ENCODE results near the gene TMEM54. TPM values are rescaled to one million over a fixed set of nuclear protein-coding genes. Genes with fewer than 3 reads are reported as not detected.
A peak's percentile ranks its signal among the peaks of the same experiment; 100 is the strongest.

Gene TMEM54
- total and polyA plus RNA-seq, 4 experiments from 2014 or later, result not detected

GRCh38 chr1:32886004-32886827 is 15.0 kb downstream of the TMEM54 start, which contains the start of gene HPCA:
TSS of gene HPCA (plus strand) at chr1:32886491. CDS start at chr1:32888899, 2,408 bp downstream.
- no peak within 1 kb of the TSS for H3K4me3 ChIP-seq (ENCODE audit: low read length in 2 of 2)
- peaks cover 9% of the 10 kb centered on the region for H3K27me3 ChIP-seq (ENCODE audit: insufficient read depth, low read length)
- Mint-ChIP-seq H3K4me1 (peaks cover 3 to 10% (median 8%) of the 10 kb centered on the region in 4 donors), H3K9me3 (no peaks in the 10 kb centered on the region), H3K4me3 (peak within 1 kb of the TSS in 2 of 8 donors; percentile 28 to 46), H3K36me3 (peaks cover 0 to 6% of the 10 kb centered on the region in 2 donors), H3K27me3 (peaks cover 45 to 65% of the 10 kb centered on the region in 2 donors), H3K27ac (no peak within 1 kb of the TSS)
- POLR2A ChIA-PET (ENCODE audit: partially characterized antibody), result no interaction called here
- H3K27ac ChIP-seq (ENCODE audit: low read depth, low read length), result no peak within 1 kb of the TSS
- intact Hi-C loops (cut with micrococcal nuclease), result no loop called here
- H3K36me3 ChIP-seq (ENCODE audit: insufficient read depth, low read length), result no peaks in the 10 kb centered on the region
- no peaks in the 10 kb centered on the region for H3K9me3 ChIP-seq (ENCODE audit: control insufficient read depth in 1 of 2, low read length in 2 of 2)
- H3K4me1 ChIP-seq (ENCODE audit: insufficient read depth, low read length), result no peaks in the 10 kb centered on the region
- DNase-seq, result peak in 2 of 5 donors; percentile 27 to 33
- CTCF ChIA-PET (ENCODE audit: partially characterized antibody), result no interaction called here

GRCh38 chr1:32885676-32886003 is 15.5 kb downstream of the TMEM54 start:
- peak overlapping the region in 2 of 8 donors; percentile 28 to 46 for H3K4me3 Mint-ChIP-seq
- H3K4me1 Mint-ChIP-seq, result peaks cover 3 to 10% (median 8%) of the 10 kb centered on the region in 4 donors
- intact Hi-C loops (cut with micrococcal nuclease), result no loop called here
- no peak overlapping the region for H3K27ac ChIP-seq (ENCODE audit: low read depth, low read length)
- H3K4me3 ChIP-seq (ENCODE audit: low read length in 2 of 2), result no peak overlapping the region
- H3K9me3 ChIP-seq (ENCODE audit: control insufficient read depth in 1 of 2, low read length in 2 of 2), result no peaks in the 10 kb centered on the region
- H3K27ac Mint-ChIP-seq, result no peak overlapping the region
- peaks cover 43 to 60% of the 10 kb centered on the region in 2 donors for H3K27me3 Mint-ChIP-seq
- ChIA-PET CTCF (ENCODE audit: partially characterized antibody) (interaction anchor here (1.5 kb wide), 1 partner anchor 10 kb away, joined by 5 read pairs; no protein-coding TSS in a partner anchor), POLR2A (ENCODE audit: partially characterized antibody) (interaction anchor here (0.6 kb wide), 1 partner anchor 201 kb away, joined by 3 read pairs; no protein-coding TSS in a partner anchor)
- peaks cover 7% of the 10 kb centered on the region for H3K27me3 ChIP-seq (ENCODE audit: insufficient read depth, low read length)
- no peaks in the 10 kb centered on the region for H3K4me1 ChIP-seq (ENCODE audit: insufficient read depth, low read length)
- H3K9me3 Mint-ChIP-seq, result no peaks in the 10 kb centered on the region
- H3K36me3 ChIP-seq (ENCODE audit: insufficient read depth, low read length), result no peaks in the 10 kb centered on the region
- peaks cover 0 to 6% of the 10 kb centered on the region in 2 donors for H3K36me3 Mint-ChIP-seq
- DNase-seq, result no peak

- Histone ChIP-seq H3K4me3 (ENCODE audit: low read length in 2 of 2) (no peak overlapping the region), H3K27me3 (ENCODE audit: insufficient read depth, low read length) (peaks cover 7% of the 10 kb centered on the region), H3K4me1 (ENCODE audit: insufficient read depth, low read length) (no peaks in the 10 kb centered on the region), H3K27ac (ENCODE audit: low read depth, low read length) (no peak overlapping the region), H3K36me3 (ENCODE audit: insufficient read depth, low read length) (no peaks in the 10 kb centered on the region), H3K9me3 (ENCODE audit: control insufficient read depth in 1 of 2, low read length in 2 of 2) (no peaks in the 10 kb centered on the region)
- Mint-ChIP-seq H3K36me3 (peaks cover 0 to 6% of the 10 kb centered on the region in 2 donors), H3K27ac (no peak overlapping the region), H3K27me3 (peaks cover 34 to 50% of the 10 kb centered on the region in 2 donors), H3K4me3 (no peak overlapping the region), H3K9me3 (no peaks in the 10 kb centered on the region), H3K4me1 (peaks cover 3 to 10% (median 8%) of the 10 kb centered on the region in 4 donors)
- CTCF ChIA-PET (ENCODE audit: partially characterized antibody), result interaction anchor here (0.6 to 1.5 kb wide), 2 partner anchors 9 to 43 kb away, joined by 4 to 5 read pairs; no protein-coding TSS in a partner anchor
- intact Hi-C loops (cut with micrococcal nuclease), result no loop called here
- POLR2A ChIA-PET (ENCODE audit: partially characterized antibody), result no interaction called here
- no peak for DNase-seq
These were observed 16.5 kb downstream of the TMEM54 start for GRCh38 chr1:32884726-32885125.

GRCh38 chr1:32884032-32884372 is 17.2 kb downstream of the TMEM54 start:
- H3K36me3 ChIP-seq (ENCODE audit: insufficient read depth, low read length), result no peaks in the 10 kb centered on the region
- ChIA-PET POLR2A (ENCODE audit: partially characterized antibody) (interaction anchor here (0.5 kb wide), 1 partner anchor 9 kb away, joined by 3 read pairs; no protein-coding TSS in a partner anchor), CTCF (ENCODE audit: partially characterized antibody) (interaction anchor here (1.5 kb wide), 1 partner anchor 8 kb away, joined by 5 read pairs; no protein-coding TSS in a partner anchor)
- H3K9me3 Mint-ChIP-seq, result no peaks in the 10 kb centered on the region
- H3K4me3 Mint-ChIP-seq, result no peak overlapping the region
- H3K27me3 ChIP-seq (ENCODE audit: insufficient read depth, low read length), result peaks cover 7% of the 10 kb centered on the region
- H3K36me3 Mint-ChIP-seq, result no peaks in the 10 kb centered on the region
- no peak for DNase-seq
- H3K27me3 Mint-ChIP-seq, result peaks cover 28 to 43% of the 10 kb centered on the region in 2 donors
- intact Hi-C loops (cut with micrococcal nuclease), result no loop called here
- peaks cover 3 to 10% (median 8%) of the 10 kb centered on the region in 4 donors for H3K4me1 Mint-ChIP-seq
- no peak overlapping the region for H3K27ac ChIP-seq (ENCODE audit: low read depth, low read length)
- no peaks in the 10 kb centered on the region for H3K9me3 ChIP-seq (ENCODE audit: control insufficient read depth in 1 of 2, low read length in 2 of 2)
- no peak overlapping the region for H3K4me3 ChIP-seq (ENCODE audit: low read length in 2 of 2)
- H3K27ac Mint-ChIP-seq, result no peak overlapping the region
- no peaks in the 10 kb centered on the region for H3K4me1 ChIP-seq (ENCODE audit: insufficient read depth, low read length)

GRCh38 chr1:32883338-32884031 is 17.7 kb downstream of the TMEM54 start:
- no peak overlapping the region for H3K27ac ChIP-seq (ENCODE audit: low read depth, low read length)
- no peaks in the 10 kb centered on the region for H3K36me3 ChIP-seq (ENCODE audit: insufficient read depth, low read length)
- no peaks in the 10 kb centered on the region for H3K9me3 Mint-ChIP-seq
- peaks cover 25 to 39% of the 10 kb centered on the region in 2 donors for H3K27me3 Mint-ChIP-seq
- peaks cover 7% of the 10 kb centered on the region for H3K27me3 ChIP-seq (ENCODE audit: insufficient read depth, low read length)
- CTCF ChIA-PET (ENCODE audit: partially characterized antibody), result no interaction called here
- H3K27ac Mint-ChIP-seq, result no peak overlapping the region
- no peak overlapping the region for H3K4me3 ChIP-seq (ENCODE audit: low read length in 2 of 2)
- no peaks in the 10 kb centered on the region for H3K36me3 Mint-ChIP-seq
- H3K4me1 ChIP-seq (ENCODE audit: insufficient read depth, low read length), result no peaks in the 10 kb centered on the region
- no peak for DNase-seq
- intact Hi-C loops (cut with micrococcal nuclease), result no loop called here
- POLR2A ChIA-PET (ENCODE audit: partially characterized antibody), result interaction anchor here (0.5 kb wide), 1 partner anchor 9 kb away, joined by 3 read pairs; no protein-coding TSS in a partner anchor
- peaks cover 3 to 10% (median 8%) of the 10 kb centered on the region in 4 donors for H3K4me1 Mint-ChIP-seq
- H3K4me3 Mint-ChIP-seq, result no peak overlapping the region
- no peaks in the 10 kb centered on the region for H3K9me3 ChIP-seq (ENCODE audit: control insufficient read depth in 1 of 2, low read length in 2 of 2)

GRCh38 chr1:32881871-32882850 is 19.0 kb downstream of the TMEM54 start:
- DNase-seq, result no peak
- ChIA-PET POLR2A (ENCODE audit: partially characterized antibody) (no interaction called here), CTCF (ENCODE audit: partially characterized antibody) (interaction anchor here (0.7 to 1.9 kb wide), 2 partner anchors 10 to 169 kb away, joined by 4 to 10 read pairs; no protein-coding TSS in a partner anchor)
- Histone ChIP-seq H3K36me3 (ENCODE audit: insufficient read depth, low read length) (no peaks in the 10 kb centered on the region), H3K27me3 (ENCODE audit: insufficient read depth, low read length) (peaks cover 7% of the 10 kb centered on the region), H3K9me3 (ENCODE audit: control insufficient read depth in 1 of 2, low read length in 2 of 2) (no peaks in the 10 kb centered on the region), H3K27ac (ENCODE audit: low read depth, low read length) (no peak overlapping the region), H3K4me1 (ENCODE audit: insufficient read depth, low read length) (no peaks in the 10 kb centered on the region), H3K4me3 (ENCODE audit: low read length in 2 of 2) (no peak overlapping the region)
- Mint-ChIP-seq H3K4me3 (no peak overlapping the region), H3K4me1 (peaks cover 3 to 10% (median 8%) of the 10 kb centered on the region in 4 donors), H3K27ac (no peak overlapping the region), H3K27me3 (peaks cover 17 to 33% of the 10 kb centered on the region in 2 donors), H3K36me3 (no peaks in the 10 kb centered on the region), H3K9me3 (no peaks in the 10 kb centered on the region)
- intact Hi-C loops (cut with micrococcal nuclease), result no loop called here
